ENCODE data around the gene PTH2R. TPM values are rescaled to one million over a fixed set of nuclear protein-coding genes. Genes with fewer than 3 reads are reported as not detected.

PTH2R gene
- polyA plus RNA-seq, 1 donor (not counting 4 experiments of a cell fraction or from before 2014, with no cell fraction given), result not detected

DNA sequence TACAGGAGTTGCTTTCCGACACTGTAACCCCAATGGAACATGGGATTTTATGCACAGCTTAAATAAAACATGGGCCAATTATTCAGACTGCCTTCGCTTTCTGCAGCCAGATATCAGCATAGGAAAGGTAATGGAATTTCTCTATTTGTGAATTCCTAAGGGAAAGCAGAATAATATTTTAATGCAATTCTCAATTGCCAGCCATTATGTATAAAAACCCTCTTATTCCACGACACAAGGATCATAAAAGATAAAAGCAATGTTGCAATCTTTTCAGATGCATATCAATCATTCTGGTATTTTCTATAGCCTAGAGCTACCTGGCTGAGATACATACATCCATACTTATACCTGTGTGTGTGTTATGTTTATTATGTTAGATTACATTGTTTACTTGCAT is 31.2 kb downstream of the PTH2R start:
- Histone ChIP-seq H3K4me1 (ENCODE audit: control insufficient read depth, extremely low read depth, insufficient read depth, low read length) (no peaks in the 10 kb centered on the region), H3K9ac (ENCODE audit: control insufficient read depth, extremely low read depth, insufficient read depth, low read length) (no peak overlapping the region), H3K4me3 (ENCODE audit: control insufficient read depth in 2 of 3, extremely low read depth in 1 of 3, insufficient read depth in 2 of 3, low read depth in 1 of 3, low read length in 3 of 3) (no peak overlapping the region), H4K20me1 (ENCODE audit: control insufficient read depth, extremely low read depth, insufficient read depth, low read length) (no peaks in the 10 kb centered on the region), H3K27me3 (ENCODE audit: control insufficient read depth, extremely low read depth, insufficient read depth, low read length) (no peaks in the 10 kb centered on the region), H3K4me2 (ENCODE audit: control insufficient read depth, extremely low read depth, insufficient read depth, low read depth, low read length) (no peak overlapping the region), H3K9me3 (ENCODE audit: control insufficient read depth, low read depth, low read length) (no peaks in the 10 kb centered on the region), H3K27ac (ENCODE audit: control insufficient read depth, insufficient read depth, low read length) (no peak overlapping the region), H2AFZ (ENCODE audit: control insufficient read depth, low read length) (no peak overlapping the region), H3K36me3 (ENCODE audit: control insufficient read depth in 2 of 2, extremely low read depth in 1 of 2, insufficient read depth in 2 of 2, low read length in 2 of 2) (no peaks in the 10 kb centered on the region), H3K9me1 (ENCODE audit: control insufficient read depth, extremely low read depth, insufficient read depth, low read length) (no peaks in the 10 kb centered on the region), H3K79me2 (ENCODE audit: control insufficient read depth, insufficient read depth, low read length) (no peaks in the 10 kb centered on the region)
- no peak for DNase-seq (ENCODE audit: low read depth, low spot score)
- dilution Hi-C loops (cut with MboI; ENCODE audit: extremely low pct_ligation_motif_present, low sequenced_read_pairs), result no loop called here
- FAIRE-seq, result no peak
- no peak for TF ChIP-seq EZH2 (IDR thresholded peaks at IDR 0.05; ENCODE audit: low read length)
- TF ChIP-seq, protein P1, sequence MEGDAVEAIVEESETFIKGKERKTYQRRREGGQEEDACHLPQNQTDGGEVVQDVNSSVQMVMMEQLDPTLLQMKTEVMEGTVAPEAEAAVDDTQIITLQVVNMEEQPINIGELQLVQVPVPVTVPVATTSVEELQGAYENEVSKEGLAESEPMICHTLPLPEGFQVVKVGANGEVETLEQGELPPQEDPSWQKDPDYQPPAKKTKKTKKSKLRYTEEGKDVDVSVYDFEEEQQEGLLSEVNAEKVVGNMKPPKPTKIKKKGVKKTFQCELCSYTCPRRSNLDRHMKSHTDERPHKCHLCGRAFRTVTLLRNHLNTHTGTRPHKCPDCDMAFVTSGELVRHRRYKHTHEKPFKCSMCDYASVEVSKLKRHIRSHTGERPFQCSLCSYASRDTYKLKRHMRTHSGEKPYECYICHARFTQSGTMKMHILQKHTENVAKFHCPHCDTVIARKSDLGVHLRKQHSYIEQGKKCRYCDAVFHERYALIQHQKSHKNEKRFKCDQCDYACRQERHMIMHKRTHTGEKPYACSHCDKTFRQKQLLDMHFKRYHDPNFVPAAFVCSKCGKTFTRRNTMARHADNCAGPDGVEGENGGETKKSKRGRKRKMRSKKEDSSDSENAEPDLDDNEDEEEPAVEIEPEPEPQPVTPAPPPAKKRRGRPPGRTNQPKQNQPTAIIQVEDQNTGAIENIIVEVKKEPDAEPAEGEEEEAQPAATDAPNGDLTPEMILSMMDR (optimal IDR thresholded peaks at IDR 0.05 in 1 of 3, IDR thresholded peaks at IDR 0.05 in 1 of 3, conservative IDR thresholded peaks at IDR 0.05 in 1 of 3; ENCODE audit: extremely low read depth in 1 of 3, insufficient read depth in 2 of 3, low read length in 3 of 3), result no peak

DNA sequence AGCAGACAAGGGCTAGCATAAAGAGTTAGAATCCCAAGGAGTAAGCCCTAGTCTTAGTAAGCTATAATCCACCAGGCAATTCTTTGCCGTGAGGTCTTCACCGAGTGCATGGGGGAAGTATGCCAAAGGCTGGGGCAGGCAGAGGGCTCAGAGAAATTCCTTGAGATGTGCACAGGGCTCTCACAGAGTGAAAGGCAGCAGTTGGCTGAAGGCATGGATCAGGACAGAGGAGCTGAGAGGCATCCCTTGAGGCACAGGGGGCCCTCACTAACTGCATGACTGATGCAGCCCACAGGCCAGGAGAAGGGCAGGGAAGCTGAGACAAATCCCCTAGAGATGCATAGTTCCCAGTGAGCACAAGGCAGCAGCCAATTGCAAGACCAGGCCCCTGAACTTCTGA is 34.1 kb downstream of the PTH2R start:
- Histone ChIP-seq H3K4me2 (ENCODE audit: control insufficient read depth, extremely low read depth, insufficient read depth, low read depth, low read length) (no peak overlapping the region), H3K36me3 (ENCODE audit: control insufficient read depth in 2 of 2, extremely low read depth in 1 of 2, insufficient read depth in 2 of 2, low read length in 2 of 2) (no peaks in the 10 kb centered on the region), H3K79me2 (ENCODE audit: control insufficient read depth, insufficient read depth, low read length) (no peaks in the 10 kb centered on the region), H3K27ac (ENCODE audit: control insufficient read depth, insufficient read depth, low read length) (no peak overlapping the region), H2AFZ (ENCODE audit: control insufficient read depth, low read length) (no peak overlapping the region), H3K27me3 (ENCODE audit: control insufficient read depth, extremely low read depth, insufficient read depth, low read length) (no peaks in the 10 kb centered on the region), H4K20me1 (ENCODE audit: control insufficient read depth, extremely low read depth, insufficient read depth, low read length) (no peaks in the 10 kb centered on the region), H3K9me1 (ENCODE audit: control insufficient read depth, extremely low read depth, insufficient read depth, low read length) (no peaks in the 10 kb centered on the region), H3K4me1 (ENCODE audit: control insufficient read depth, extremely low read depth, insufficient read depth, low read length) (no peaks in the 10 kb centered on the region), H3K9ac (ENCODE audit: control insufficient read depth, extremely low read depth, insufficient read depth, low read length) (no peak overlapping the region), H3K4me3 (ENCODE audit: control insufficient read depth in 2 of 3, extremely low read depth in 1 of 3, insufficient read depth in 2 of 3, low read depth in 1 of 3, low read length in 3 of 3) (no peak overlapping the region), H3K9me3 (ENCODE audit: control insufficient read depth, low read depth, low read length) (no peaks in the 10 kb centered on the region)
- TF ChIP-seq, protein P1 (optimal IDR thresholded peaks at IDR 0.05 in 1 of 3, IDR thresholded peaks at IDR 0.05 in 1 of 3, conservative IDR thresholded peaks at IDR 0.05 in 1 of 3; ENCODE audit: extremely low read depth in 1 of 3, insufficient read depth in 2 of 3, low read length in 3 of 3), result no peak
- no peak for TF ChIP-seq EZH2 (IDR thresholded peaks at IDR 0.05; ENCODE audit: low read length)
- dilution Hi-C loops (cut with MboI; ENCODE audit: extremely low pct_ligation_motif_present, low sequenced_read_pairs), result no loop called here
- FAIRE-seq (no peak), DNase-seq (ENCODE audit: low read depth, low spot score) (no peak)

All from keratinocyte (primary cell).